HG03135 (cell line): ENCODE measurements around the gene PCBD1.
"Not testable (repeated sequence)": the region's sequence is repeated elsewhere in the genome, so short reads cannot be mapped to it uniquely, and the experiment has no call there.

Experiments
- ATAC-seq: cut with Tn5 transposase; IDR thresholded peaks from one replicate; pipeline ENCODE4 v1.9.1; 2021; ENCODE audit warnings: mild to moderate bottlenecking, moderate library complexity; ENCODE audit not compliant: unreplicated experiment

PCBD1 gene

GRCh38 chr10:70887804-70888800 lies at the start of gene PCBD1:
TSS of gene PCBD1 (minus strand) at chr10:70888565. CDS start at chr10:70888533, 32 bp downstream.
- ATAC-seq = peak; percentile 65

- ATAC-seq = no peak
Observed at GRCh38 chr10:70937661-70938060, 49.3 kb upstream of the PCBD1 start.

GRCh38 chr10:70936111-70936510 lies 47.7 kb upstream of the PCBD1 start:
- ATAC-seq = no peak

- ATAC-seq = no peak
Observed at GRCh38 chr10:70935631-70936030, 47.3 kb upstream of the PCBD1 start.

- ATAC-seq = no peak
Observed at GRCh38 chr10:70935125-70935625, 46.8 kb upstream of the PCBD1 start.

GRCh38 chr10:70934701-70935100 lies 46.3 kb upstream of the PCBD1 start:
- ATAC-seq = no peak

- ATAC-seq = no peak
Observed at GRCh38 chr10:70932392-70933196, 44.2 kb upstream of the PCBD1 start.

GRCh38 chr10:70931168-70931815 lies 42.9 kb upstream of the PCBD1 start:
- ATAC-seq = no peak

- ATAC-seq = no peak
Observed at GRCh38 chr10:70930263-70931000, 42.1 kb upstream of the PCBD1 start.

- no peak for ATAC-seq
Observed at GRCh38 chr10:70928140-70928539, 39.8 kb upstream of the PCBD1 start.

- no peak for ATAC-seq
Observed at GRCh38 chr10:70927189-70927943, 39.0 kb upstream of the PCBD1 start.

GRCh38 chr10:70926226-70927000 lies 38.0 kb upstream of the PCBD1 start:
- no peak for ATAC-seq

GRCh38 chr10:70925377-70926225 lies 37.2 kb upstream of the PCBD1 start:
- no peak for ATAC-seq

GRCh38 chr10:70923696-70924095 lies 35.3 kb upstream of the PCBD1 start:
- ATAC-seq = no peak

- ATAC-seq = no peak
Observed at GRCh38 chr10:70921285-70921684, 32.9 kb upstream of the PCBD1 start.

- no peak for ATAC-seq
Observed at GRCh38 chr10:70920519-70920918, 32.2 kb upstream of the PCBD1 start.

- ATAC-seq = not testable (repeated sequence)
Observed at GRCh38 chr10:70919906-70920305, 31.5 kb upstream of the PCBD1 start.
